Measurements from ENCODE around the gene GCNA. TPM values are rescaled to one million over a fixed set of nuclear protein-coding genes. Genes with fewer than 3 reads are reported as not detected.
A peak's percentile ranks its signal among the peaks of the same experiment; 100 is the strongest.
"Not testable (repeated sequence)": the region's sequence is repeated elsewhere in the genome, so short reads cannot be mapped to it uniquely, and the experiment has no call there.

Gene GCNA
- total RNA-seq, 6 experiments from 2014 or later = 0.48 to 1.7 (median 0.82) TPM

DNA sequence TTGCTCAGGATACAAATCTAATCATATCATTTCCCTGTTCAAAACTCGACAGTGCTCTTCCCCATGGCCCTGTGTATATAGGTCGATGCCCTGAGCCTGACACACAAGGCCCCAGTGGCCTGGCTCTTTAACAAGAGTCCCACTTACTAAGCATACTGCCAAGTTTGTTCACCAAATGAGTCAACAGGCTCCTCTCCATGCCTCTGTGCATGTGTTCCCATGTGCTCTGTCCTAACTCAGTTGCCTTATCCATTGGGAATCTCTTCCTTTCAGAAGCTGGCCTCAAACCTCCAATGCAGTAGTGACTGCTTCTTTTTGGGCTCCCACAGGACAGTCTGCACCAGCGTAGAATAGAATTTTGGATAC lies 59.0 kb downstream of the GCNA start:
- no peaks in the 10 kb centered on the region for H3K27me3 Mint-ChIP-seq (ENCODE audit: insufficient read depth)

DNA sequence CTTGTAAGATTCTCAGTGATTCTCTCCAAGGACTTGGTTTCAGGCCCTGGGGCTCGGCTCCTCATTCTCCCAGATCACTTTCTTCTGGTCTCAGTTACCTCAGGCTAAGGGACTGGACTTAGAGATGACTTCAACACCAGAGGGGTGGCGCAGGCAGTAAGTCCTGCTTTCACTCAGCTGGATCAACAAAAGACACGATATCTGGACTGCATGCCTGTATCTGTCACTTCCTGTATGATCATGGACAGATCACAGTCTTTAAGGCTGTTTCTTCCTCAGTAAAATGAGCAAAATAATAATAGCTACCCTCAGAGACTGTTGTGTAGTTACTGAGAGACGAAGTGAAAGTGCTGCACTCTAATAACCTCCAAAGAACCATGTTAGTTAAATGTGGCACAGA lies 59.6 kb downstream of the GCNA start:
- Mint-ChIP-seq H3K27ac (no peak overlapping the region), H3K27me3 (ENCODE audit: insufficient read depth) (no peaks in the 10 kb centered on the region), H3K36me3 (ENCODE audit: low read depth) (no peaks in the 10 kb centered on the region), H3K9me3 (no peaks in the 10 kb centered on the region), H3K4me3 (no peak overlapping the region), H3K4me1 (ENCODE audit: low read depth) (no peaks in the 10 kb centered on the region)
- TF ChIP-seq CTCF (IDR thresholded peaks at IDR 0.05) = no peak
- peak; percentile 35 for DNase-seq

More for the DNA sequence above, 59.0 kb downstream of the GCNA start:
- no peaks in the 10 kb centered on the region for H3K4me1 Mint-ChIP-seq (ENCODE audit: low read depth)
- H3K36me3 Mint-ChIP-seq (ENCODE audit: low read depth) = no peaks in the 10 kb centered on the region
- no peak for TF ChIP-seq CTCF (IDR thresholded peaks at IDR 0.05)
- DNase-seq = peak; percentile 3
- no peaks in the 10 kb centered on the region for H3K9me3 Mint-ChIP-seq
- H3K27ac Mint-ChIP-seq = peak overlapping the region; percentile 62
- 0 out of 2 replicates have a peak overlapping the region, but pooled peaks have one; percentile 22 for H3K4me3 Mint-ChIP-seq

DNA sequence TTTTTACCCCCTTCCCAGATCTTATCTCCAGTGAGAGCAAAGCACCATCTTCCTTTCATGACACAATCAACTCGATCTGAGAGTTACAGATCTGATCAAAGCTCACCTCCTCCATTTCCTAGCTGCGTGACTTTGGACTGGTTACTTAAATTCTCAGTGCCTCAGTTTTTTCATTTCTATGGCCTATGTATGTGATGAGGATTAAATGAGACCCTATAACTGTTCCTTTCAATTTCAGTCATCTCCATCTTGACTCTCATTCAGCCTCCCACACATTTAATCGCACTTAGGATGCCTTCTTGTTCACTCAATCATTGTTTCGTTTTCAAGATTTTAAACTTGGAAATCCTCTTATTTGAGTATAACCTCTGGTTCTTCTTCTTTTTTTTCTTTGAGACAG lies 60.2 kb downstream of the GCNA start:
- no peak for DNase-seq
- Mint-ChIP-seq H3K4me1 (ENCODE audit: low read depth) (no peaks in the 10 kb centered on the region), H3K27me3 (ENCODE audit: insufficient read depth) (no peaks in the 10 kb centered on the region), H3K36me3 (ENCODE audit: low read depth) (no peaks in the 10 kb centered on the region), H3K27ac (no peak overlapping the region), H3K4me3 (no peak overlapping the region), H3K9me3 (no peaks in the 10 kb centered on the region)
- TF ChIP-seq CTCF (IDR thresholded peaks at IDR 0.05) = no peak

GRCh38 chrX:71640002-71640401 lies 61.8 kb downstream of the GCNA start:
- no peak overlapping the region for H3K4me3 Mint-ChIP-seq
- no peaks in the 10 kb centered on the region for H3K27me3 Mint-ChIP-seq (ENCODE audit: insufficient read depth)
- no peak overlapping the region for H3K27ac Mint-ChIP-seq
- no peak for TF ChIP-seq CTCF (IDR thresholded peaks at IDR 0.05)
- no peaks in the 10 kb centered on the region for H3K36me3 Mint-ChIP-seq (ENCODE audit: low read depth)
- H3K9me3 Mint-ChIP-seq = no peaks in the 10 kb centered on the region
- no peaks in the 10 kb centered on the region for H3K4me1 Mint-ChIP-seq (ENCODE audit: low read depth)
- DNase-seq = no peak

DNA sequence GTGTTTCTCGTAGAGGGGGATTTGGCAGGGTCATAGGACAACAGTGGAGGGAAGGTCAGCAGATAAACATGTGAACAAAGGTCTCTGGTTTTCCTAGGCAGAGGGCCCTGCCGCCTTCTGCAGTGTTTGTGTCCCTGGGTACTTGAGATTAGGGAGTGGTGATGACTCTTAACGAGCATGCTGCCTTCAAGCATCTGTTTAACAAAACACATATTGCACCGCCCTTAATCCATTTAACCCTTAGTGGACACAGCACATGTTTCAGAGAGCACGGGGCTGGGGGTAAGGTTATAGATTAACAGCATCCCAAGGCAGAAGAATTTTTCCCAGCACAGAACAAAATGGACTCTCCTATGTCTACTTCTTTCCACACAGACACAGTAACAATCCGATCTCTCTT lies 66.2 kb downstream of the GCNA start:
- H3K4me1 Mint-ChIP-seq (ENCODE audit: low read depth); H3K27ac Mint-ChIP-seq; H3K36me3 Mint-ChIP-seq (ENCODE audit: low read depth); H3K4me3 Mint-ChIP-seq; H3K27me3 Mint-ChIP-seq (ENCODE audit: insufficient read depth); H3K9me3 Mint-ChIP-seq; DNase-seq: not testable (repeated sequence)

GRCh38 chrX:71650333-71650969 lies 72.2 kb downstream of the GCNA start:
- Mint-ChIP-seq H3K27ac (no peak overlapping the region), H3K36me3 (ENCODE audit: low read depth) (no peaks in the 10 kb centered on the region), H3K4me1 (ENCODE audit: low read depth) (no peaks in the 10 kb centered on the region), H3K27me3 (ENCODE audit: insufficient read depth) (no peaks in the 10 kb centered on the region), H3K4me3 (no peak overlapping the region), H3K9me3 (no peaks in the 10 kb centered on the region)
- no peak for TF ChIP-seq CTCF (IDR thresholded peaks at IDR 0.05)
- no peak for DNase-seq

Measured in HFFc6 (cell line).